Measurements from ENCODE around the gene SIRT3.
"Not testable (repeated sequence)": the region's sequence is repeated elsewhere in the genome, so short reads cannot be mapped to it uniquely, and the experiment has no call there.

The SIRT3 gene

DNA sequence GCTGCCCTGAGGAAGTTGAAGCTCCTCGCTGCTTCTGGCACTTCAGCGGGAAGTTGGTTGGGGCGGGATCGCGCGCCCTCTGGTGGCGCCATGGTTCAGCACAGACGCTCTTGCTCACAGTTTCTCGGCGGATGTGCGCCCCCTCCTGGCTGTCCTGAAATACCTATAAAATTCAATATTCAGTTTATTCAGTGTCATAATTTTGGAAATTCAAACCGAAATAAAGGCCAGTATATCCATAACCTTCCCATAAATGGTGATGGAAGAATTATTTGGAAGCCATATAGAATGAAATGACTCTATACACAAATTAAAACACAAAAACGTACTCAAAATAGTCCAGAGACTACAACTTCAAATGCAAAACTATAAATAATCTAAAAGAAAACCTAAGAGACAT, 55.9 kb downstream of the SIRT3 start:
- not testable (repeated sequence) for H3K4me3 Mint-ChIP-seq; H3K9me3 Mint-ChIP-seq; ATAC-seq; H3K4me1 Mint-ChIP-seq; DNase-seq; H3K27me3 Mint-ChIP-seq; H3K27ac Mint-ChIP-seq; H3K36me3 Mint-ChIP-seq (ENCODE audit: low read depth)
